GM13976 (cell line): ENCODE measurements around the gene TGFBR3L.

ENCODE experiments used
- DNase-seq: peaks from one replicate; pipeline ENCODE4 v3.0.0; 2012; ENCODE audit warnings: low spot score
- in situ Hi-C: fragments of 300-500 bp; cut with MboI; formaldehyde crosslinking; loops from one replicate; pipeline ENCODE4 v1.12.0; 2022; ENCODE audit warnings: low sequenced_read_pairs, mixed read lengths, inconsistent platforms; ENCODE audit not compliant: unreplicated experiment
- TF ChIP-seq, protein P1 (sequence below): IDR thresholded peaks from 2 replicates; pipeline ENCODE4 v1.5.1; 2012; ENCODE audit warnings: borderline replicate concordance, mild to moderate bottlenecking; ENCODE audit not compliant: insufficient read depth; ENCODE audit errors: extremely low read depth, missing control alignments, control extremely low read depth

The TGFBR3L gene

GRCh38 chr19:7881910-7882309 lies 32.7 kb upstream of the TGFBR3L start:
- in situ Hi-C loops = no loop called here
- TF ChIP-seq, protein P1, sequence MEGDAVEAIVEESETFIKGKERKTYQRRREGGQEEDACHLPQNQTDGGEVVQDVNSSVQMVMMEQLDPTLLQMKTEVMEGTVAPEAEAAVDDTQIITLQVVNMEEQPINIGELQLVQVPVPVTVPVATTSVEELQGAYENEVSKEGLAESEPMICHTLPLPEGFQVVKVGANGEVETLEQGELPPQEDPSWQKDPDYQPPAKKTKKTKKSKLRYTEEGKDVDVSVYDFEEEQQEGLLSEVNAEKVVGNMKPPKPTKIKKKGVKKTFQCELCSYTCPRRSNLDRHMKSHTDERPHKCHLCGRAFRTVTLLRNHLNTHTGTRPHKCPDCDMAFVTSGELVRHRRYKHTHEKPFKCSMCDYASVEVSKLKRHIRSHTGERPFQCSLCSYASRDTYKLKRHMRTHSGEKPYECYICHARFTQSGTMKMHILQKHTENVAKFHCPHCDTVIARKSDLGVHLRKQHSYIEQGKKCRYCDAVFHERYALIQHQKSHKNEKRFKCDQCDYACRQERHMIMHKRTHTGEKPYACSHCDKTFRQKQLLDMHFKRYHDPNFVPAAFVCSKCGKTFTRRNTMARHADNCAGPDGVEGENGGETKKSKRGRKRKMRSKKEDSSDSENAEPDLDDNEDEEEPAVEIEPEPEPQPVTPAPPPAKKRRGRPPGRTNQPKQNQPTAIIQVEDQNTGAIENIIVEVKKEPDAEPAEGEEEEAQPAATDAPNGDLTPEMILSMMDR = no peak
- DNase-seq = no peak

- DNase-seq = no peak
- in situ Hi-C loops = no loop called here
- TF ChIP-seq, protein P1 = no peak
Measured at GRCh38 chr19:7883105-7883504, 31.5 kb upstream of the TGFBR3L start.

- in situ Hi-C loops = no loop called here
- TF ChIP-seq, protein P1 = no peak
- no peak for DNase-seq
Measured at GRCh38 chr19:7883796-7884570, 30.6 kb upstream of the TGFBR3L start.

GRCh38 chr19:7885818-7886217 lies 28.8 kb upstream of the TGFBR3L start:
- in situ Hi-C loops = no loop called here
- TF ChIP-seq, protein P1 = no peak
- DNase-seq = no peak

GRCh38 chr19:7887408-7888144 lies 27.1 kb upstream of the TGFBR3L start:
- in situ Hi-C loops = no loop called here
- no peak for DNase-seq
- TF ChIP-seq, protein P1 = no peak

DNA sequence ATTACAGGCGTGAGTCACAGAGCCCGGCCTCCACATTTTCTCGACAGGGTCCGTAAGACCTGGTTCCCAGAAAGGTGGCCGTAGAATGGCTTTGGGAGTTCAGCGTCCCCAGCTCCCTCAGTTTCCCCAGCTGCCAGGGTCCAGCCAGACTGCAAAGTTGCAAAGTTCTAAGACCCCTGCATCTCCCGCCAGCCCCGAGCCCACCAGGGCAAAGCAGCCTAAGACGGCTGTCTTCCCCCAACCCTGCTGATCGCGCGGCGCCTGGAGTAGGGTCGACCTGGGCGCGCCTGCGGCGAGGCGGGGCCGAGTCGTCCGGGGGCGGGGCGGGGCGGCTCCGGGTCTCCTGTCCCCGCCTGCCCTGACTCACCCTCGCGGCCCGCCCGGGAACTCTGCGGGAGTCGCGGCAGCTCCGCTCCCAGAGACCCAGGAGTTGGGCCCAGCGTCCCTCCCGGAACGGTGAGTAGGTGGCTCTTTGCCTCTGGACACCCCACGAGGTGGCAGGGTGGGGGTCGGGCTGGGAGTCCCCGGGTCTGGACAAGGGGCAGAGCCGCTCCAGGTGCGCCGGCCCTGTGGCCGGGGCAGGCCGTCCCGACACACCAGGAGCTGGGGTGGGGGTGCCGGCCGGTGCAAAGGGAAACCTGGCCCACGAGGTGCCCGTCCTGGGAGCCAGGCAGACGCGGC lies 26.3 kb upstream of the TGFBR3L start, which contains the start of gene LRRC8E:
LRRC8E (plus strand) TSS at position 366 of the 681 bp plus-strand sequence. CDS start 7,094 bp downstream, outside the sequence.
- in situ Hi-C loops = no loop called here
- DNase-seq = no peak
- TF ChIP-seq, protein P1 = no peak
